Neural cell (in vitro differentiated cells): ENCODE measurements around the gene DTNBP1. TPM values are rescaled to one million over a fixed set of nuclear protein-coding genes. Genes with fewer than 3 reads are reported as not detected.

Source experiments
- H2AFZ ChIP-seq: fragments of 200-600, 300-800 bp; sonication (generic), shearing (Covaris generic); 2 replicates; pipeline ENCODE4 v1.6.0; 2014; ENCODE audit warnings: low read depth, mild to moderate bottlenecking, antibody characterized with exemption, low read length, moderate library complexity
- H3F3A ChIP-seq: fragments of 200-600 bp; shearing (Covaris generic); 2 replicates; pipeline ENCODE4 v1.6.1; 2016; ENCODE audit warnings: mild to moderate bottlenecking, moderate library complexity, mixed read lengths, antibody characterized with exemption, low read length; ENCODE audit not compliant: insufficient read depth, poor library complexity, severe bottlenecking
- H3K27ac ChIP-seq: fragments of 200-600, 300-800 bp; sonication (generic), shearing (Covaris generic); 2 replicates; pipeline ENCODE4 v1.5.1; 2014; ENCODE audit warnings: mild to moderate bottlenecking, low read length, moderate library complexity
- H3K27me3 ChIP-seq: fragments of 300-800, 200-600 bp; sonication (generic), shearing (Covaris generic); 2 replicates; pipeline ENCODE4 v1.6.0; 2014; ENCODE audit warnings: mild to moderate bottlenecking, low read depth, low read length, moderate library complexity; ENCODE audit not compliant: insufficient read depth
- H3K36me3 ChIP-seq: fragments of 300-800, 200-600 bp; sonication (generic), shearing (Covaris generic); 2 replicates; pipeline ENCODE4 v1.5.1; 2014; ENCODE audit warnings: mild to moderate bottlenecking, antibody characterized with exemption, low read length, moderate library complexity; ENCODE audit not compliant: insufficient read depth
- H3K4me2 ChIP-seq: fragments of 300-800, 200-600 bp; sonication (generic), shearing (Covaris generic); 2 replicates; pipeline ENCODE4 v1.6.0; 2014; ENCODE audit warnings: mild to moderate bottlenecking, low read length
- H3K4me3 ChIP-seq: fragments of 300-800, 200-600 bp; sonication (generic), shearing (Covaris generic); 2 replicates; pipeline ENCODE4 v1.5.1; 2014; ENCODE audit warnings: mild to moderate bottlenecking, low read length, moderate library complexity
- H3K79me2 ChIP-seq: fragments of 200-600 bp; shearing (Covaris generic); replicated peaks from 2 replicates; pipeline ENCODE4 v1.6.0; 2014; ENCODE audit warnings: mild to moderate bottlenecking, low read length, moderate library complexity; ENCODE audit not compliant: insufficient read depth
- H3K9ac ChIP-seq: fragments of 300-800, 200-600 bp; sonication (generic), shearing (Covaris generic); 2 replicates; pipeline ENCODE4 v1.6.1; 2016; ENCODE audit warnings: mild to moderate bottlenecking, low read length, mixed read lengths
- H3K9me2 ChIP-seq: fragments of 200-600 bp; shearing (Covaris generic); 2 replicates; pipeline ENCODE4 v1.6.1; 2016; ENCODE audit warnings: mild to moderate bottlenecking, low read length, mixed read lengths; ENCODE audit not compliant: insufficient read depth
- H3K9me3 ChIP-seq: fragments of 200-600, 300-800 bp; sonication (generic), shearing (Covaris generic); 2 replicates; pipeline ENCODE4 v1.6.1; 2016; ENCODE audit warnings: mild to moderate bottlenecking, mixed run types, low read length, moderate library complexity, mixed read lengths
- H4K20me1 ChIP-seq: fragments of 200-600 bp; shearing (Covaris generic); 2 replicates; pipeline ENCODE4 v1.6.1; 2016; ENCODE audit warnings: mild to moderate bottlenecking, mixed run types; ENCODE audit not compliant: insufficient read depth
- EP300 ChIP-seq: fragments of 450-650 bp; conservative IDR thresholded peaks from 2 replicates; pipeline ENCODE4 v1.6.1; 2014; ENCODE audit warnings: antibody characterized with exemption, mild to moderate bottlenecking, moderate library complexity; ENCODE audit not compliant: poor library complexity, severe bottlenecking
- EZH2 ChIP-seq: fragments of 200-600, 300-800 bp; shearing (Covaris generic), sonication (generic); IDR thresholded peaks from 2 replicates; pipeline ENCODE4 v1.6.1; 2014; ENCODE audit warnings: antibody characterized with exemption, low read length, borderline replicate concordance, mild to moderate bottlenecking; ENCODE audit not compliant: insufficient read depth, poor library complexity, severe bottlenecking
- MXI1 ChIP-seq: fragments of 450-650 bp; conservative IDR thresholded peaks from 2 replicates; pipeline ENCODE4 v1.6.1; 2014; ENCODE audit warnings: antibody characterized with exemption, mild to moderate bottlenecking; ENCODE audit not compliant: poor library complexity, severe bottlenecking
- POLR2AphosphoS5 ChIP-seq: IDR thresholded peaks from 2 replicates; pipeline ENCODE4 v1.6.1; 2012
- RAD21 ChIP-seq: fragments of 450-650 bp; conservative IDR thresholded peaks from 2 replicates; pipeline ENCODE4 v1.6.1; 2014; ENCODE audit warnings: antibody characterized with exemption, mild to moderate bottlenecking, moderate library complexity
- REST ChIP-seq: IDR thresholded peaks from 2 replicates; pipeline ENCODE4 v1.6.1; 2012; ENCODE audit warnings: borderline replicate concordance
- SMC3 ChIP-seq: fragments of 450-650 bp; conservative IDR thresholded peaks from 2 replicates; pipeline ENCODE4 v1.6.1; 2014; ENCODE audit warnings: antibody characterized with exemption, mild to moderate bottlenecking, moderate library complexity; ENCODE audit not compliant: poor library complexity
- TAF1 ChIP-seq: IDR thresholded peaks from 2 replicates; pipeline ENCODE4 v1.6.1; 2012; ENCODE audit warnings: low read depth
- polyA plus RNA-seq: library from polyadenylated mRNA; depleted of rRNA; stranded (reverse); fragments of >200 nt; gene quantifications from 2 replicates; pipeline ENCODE4 v1.2.3, GENCODE V29; 2014
- TF ChIP-seq, protein P1 (sequence below): fragments of 450-650 bp; IDR thresholded peaks from 2 replicates; pipeline ENCODE4 v1.5.1; 2014; ENCODE audit warnings: antibody characterized with exemption, mild to moderate bottlenecking, moderate library complexity; ENCODE audit not compliant: poor library complexity, severe bottlenecking

Gene DTNBP1
- polyA plus RNA-seq, 1 donor from 2014 or later, result 22.6 TPM

- H4K20me1 ChIP-seq, result no peaks in the 10 kb centered on the region
- H3F3A ChIP-seq, result no peaks in the 10 kb centered on the region
- H3K4me3 ChIP-seq, result no peak overlapping the region
- no peak overlapping the region for H2AFZ ChIP-seq
- H3K4me2 ChIP-seq, result no peak overlapping the region
- no peaks in the 10 kb centered on the region for H3K27me3 ChIP-seq
- H3K9ac ChIP-seq, result no peak overlapping the region
- no peak overlapping the region for H3K27ac ChIP-seq
- H3K36me3 ChIP-seq, result no peaks in the 10 kb centered on the region
- TF ChIP-seq RAD21, result no peak
- TF ChIP-seq TAF1, result no peak
- TF ChIP-seq EZH2, result no peak
- no peak for TF ChIP-seq REST
- TF ChIP-seq, protein P1, sequence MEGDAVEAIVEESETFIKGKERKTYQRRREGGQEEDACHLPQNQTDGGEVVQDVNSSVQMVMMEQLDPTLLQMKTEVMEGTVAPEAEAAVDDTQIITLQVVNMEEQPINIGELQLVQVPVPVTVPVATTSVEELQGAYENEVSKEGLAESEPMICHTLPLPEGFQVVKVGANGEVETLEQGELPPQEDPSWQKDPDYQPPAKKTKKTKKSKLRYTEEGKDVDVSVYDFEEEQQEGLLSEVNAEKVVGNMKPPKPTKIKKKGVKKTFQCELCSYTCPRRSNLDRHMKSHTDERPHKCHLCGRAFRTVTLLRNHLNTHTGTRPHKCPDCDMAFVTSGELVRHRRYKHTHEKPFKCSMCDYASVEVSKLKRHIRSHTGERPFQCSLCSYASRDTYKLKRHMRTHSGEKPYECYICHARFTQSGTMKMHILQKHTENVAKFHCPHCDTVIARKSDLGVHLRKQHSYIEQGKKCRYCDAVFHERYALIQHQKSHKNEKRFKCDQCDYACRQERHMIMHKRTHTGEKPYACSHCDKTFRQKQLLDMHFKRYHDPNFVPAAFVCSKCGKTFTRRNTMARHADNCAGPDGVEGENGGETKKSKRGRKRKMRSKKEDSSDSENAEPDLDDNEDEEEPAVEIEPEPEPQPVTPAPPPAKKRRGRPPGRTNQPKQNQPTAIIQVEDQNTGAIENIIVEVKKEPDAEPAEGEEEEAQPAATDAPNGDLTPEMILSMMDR, result no peak
- TF ChIP-seq SMC3, result no peak
- no peak for TF ChIP-seq POLR2AphosphoS5
- TF ChIP-seq MXI1, result no peak
- TF ChIP-seq EP300, result no peak
- H3K9me2 ChIP-seq, result no peaks in the 10 kb centered on the region
- H3K9me3 ChIP-seq, result no peaks in the 10 kb centered on the region
- H3K79me2 ChIP-seq, result no peaks in the 10 kb centered on the region
Measured at GRCh38 chr6:15698471-15698870, 35.6 kb upstream of the DTNBP1 start.

DNA sequence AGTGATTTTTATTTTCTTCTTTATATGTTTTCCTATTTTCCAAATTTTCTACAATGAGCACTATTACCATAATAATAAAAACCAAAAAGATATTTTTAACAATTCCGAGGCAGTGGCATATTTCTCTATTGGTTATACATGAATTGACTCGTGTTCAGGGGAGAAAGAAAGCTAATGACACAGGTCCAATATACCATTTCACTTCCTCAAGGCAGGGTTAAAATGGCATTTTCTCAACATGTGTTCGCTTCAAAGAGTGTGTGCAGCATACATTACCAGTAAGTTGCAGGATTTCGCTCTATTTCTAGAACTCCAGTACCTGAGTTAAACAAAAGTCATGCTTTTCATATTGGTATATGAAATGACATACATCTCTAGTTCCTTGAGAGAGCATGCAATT, 35.1 kb upstream of the DTNBP1 start:
- Histone ChIP-seq H3F3A (no peaks in the 10 kb centered on the region), H3K27ac (no peak overlapping the region)

More for the DNA sequence above, 35.1 kb upstream of the DTNBP1 start:
- no peak overlapping the region for H2AFZ ChIP-seq
- H3K79me2 ChIP-seq, result no peaks in the 10 kb centered on the region
- no peaks in the 10 kb centered on the region for H3K27me3 ChIP-seq
- H3K9me2 ChIP-seq, result no peaks in the 10 kb centered on the region
- H3K4me2 ChIP-seq, result no peak overlapping the region
- no peaks in the 10 kb centered on the region for H3K36me3 ChIP-seq
- H3K4me3 ChIP-seq, result no peak overlapping the region
- H3K9ac ChIP-seq, result no peak overlapping the region
- no peaks in the 10 kb centered on the region for H3K9me3 ChIP-seq
- H4K20me1 ChIP-seq, result no peaks in the 10 kb centered on the region
- TF ChIP-seq EZH2 (no peak), MXI1 (no peak), REST (no peak), TAF1 (no peak), RAD21 (no peak), EP300 (no peak), SMC3 (no peak), POLR2AphosphoS5 (no peak)
- TF ChIP-seq, protein P1, result no peak
